ENCODE measurements around the gene PLA2G2C. TPM values are rescaled to one million over a fixed set of nuclear protein-coding genes. Genes with fewer than 3 reads are reported as not detected.
"Not testable (repeated sequence)": the region's sequence is repeated elsewhere in the genome, so short reads cannot be mapped to it uniquely, and the experiment has no call there.

Gene PLA2G2C
- total RNA-seq, 4 donors from 2014 or later = not detected

DNA sequence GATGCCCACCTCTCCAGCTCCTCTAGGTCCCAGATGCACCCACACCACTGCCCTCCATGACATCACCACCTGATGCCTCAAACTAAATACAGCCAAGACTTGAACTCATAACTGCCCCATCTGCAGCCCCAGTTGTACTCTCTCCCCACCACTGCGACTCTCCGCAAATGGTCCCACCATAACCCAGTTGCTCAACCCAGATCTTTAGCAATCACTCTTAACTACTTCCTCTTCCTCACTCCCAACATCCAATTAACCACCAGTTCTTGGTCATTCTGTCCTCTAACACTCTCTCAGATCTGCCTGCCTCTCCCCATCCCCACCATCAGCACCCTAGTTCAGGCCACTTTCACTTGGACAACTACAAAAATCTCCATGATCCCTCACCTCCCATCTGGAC lies 36.8 kb upstream of the PLA2G2C start:
- DNase-seq (ENCODE audit: low spot score in 2 of 2) = no peak
- Histone ChIP-seq H3K36me3 (no peaks in the 10 kb centered on the region), H3K4me3 (no peak overlapping the region), H3K27ac (no peak overlapping the region), H3K9me3 (no peaks in the 10 kb centered on the region), H3K27me3 (peaks cover 0 to 89% of the 10 kb centered on the region in 2 donors), H3K4me1 (no peaks in the 10 kb centered on the region)
- WGBS, 2 donors = 77 to 98% methylated on average over 2 of the region's 2 CpGs
- TF ChIP-seq EP300 (IDR thresholded peaks at IDR 0.05) (no peak), POLR2A (IDR thresholded peaks at IDR 0.05) (no peak)
- TF ChIP-seq, protein P1, sequence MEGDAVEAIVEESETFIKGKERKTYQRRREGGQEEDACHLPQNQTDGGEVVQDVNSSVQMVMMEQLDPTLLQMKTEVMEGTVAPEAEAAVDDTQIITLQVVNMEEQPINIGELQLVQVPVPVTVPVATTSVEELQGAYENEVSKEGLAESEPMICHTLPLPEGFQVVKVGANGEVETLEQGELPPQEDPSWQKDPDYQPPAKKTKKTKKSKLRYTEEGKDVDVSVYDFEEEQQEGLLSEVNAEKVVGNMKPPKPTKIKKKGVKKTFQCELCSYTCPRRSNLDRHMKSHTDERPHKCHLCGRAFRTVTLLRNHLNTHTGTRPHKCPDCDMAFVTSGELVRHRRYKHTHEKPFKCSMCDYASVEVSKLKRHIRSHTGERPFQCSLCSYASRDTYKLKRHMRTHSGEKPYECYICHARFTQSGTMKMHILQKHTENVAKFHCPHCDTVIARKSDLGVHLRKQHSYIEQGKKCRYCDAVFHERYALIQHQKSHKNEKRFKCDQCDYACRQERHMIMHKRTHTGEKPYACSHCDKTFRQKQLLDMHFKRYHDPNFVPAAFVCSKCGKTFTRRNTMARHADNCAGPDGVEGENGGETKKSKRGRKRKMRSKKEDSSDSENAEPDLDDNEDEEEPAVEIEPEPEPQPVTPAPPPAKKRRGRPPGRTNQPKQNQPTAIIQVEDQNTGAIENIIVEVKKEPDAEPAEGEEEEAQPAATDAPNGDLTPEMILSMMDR (IDR thresholded peaks at IDR 0.05) = no peak

DNA sequence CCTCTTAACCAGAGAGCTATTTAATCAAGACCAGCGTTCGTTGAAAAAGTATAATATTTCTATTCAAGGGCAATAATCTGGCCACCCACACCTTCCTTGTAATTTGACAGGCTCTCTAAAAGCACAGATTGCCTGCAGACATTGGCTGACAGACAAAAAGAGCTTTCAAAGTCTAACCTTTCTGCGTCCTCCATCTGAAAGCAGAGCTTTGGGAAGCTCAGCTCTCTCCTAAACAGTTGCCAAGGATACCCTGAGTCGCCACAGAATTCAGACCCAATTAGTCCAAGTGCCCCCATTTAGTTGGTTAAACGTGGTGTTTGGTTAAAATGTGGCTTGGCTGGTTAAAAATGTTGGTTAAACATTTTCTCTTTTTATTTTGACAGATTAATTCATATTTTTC lies 33.7 kb upstream of the PLA2G2C start:
- Histone ChIP-seq H3K4me3 (no peak overlapping the region), H3K9me3 (no peaks in the 10 kb centered on the region), H3K36me3 (no peaks in the 10 kb centered on the region), H3K27ac (no peak overlapping the region), H3K27me3 (peaks cover 0 to 78% of the 10 kb centered on the region in 2 donors), H3K4me1 (no peaks in the 10 kb centered on the region)
- TF ChIP-seq EP300 (IDR thresholded peaks at IDR 0.05) (no peak), POLR2A (IDR thresholded peaks at IDR 0.05) (no peak)
- TF ChIP-seq, protein P1 (IDR thresholded peaks at IDR 0.05) = no peak
- 23 to 31% methylated on average over 5 of the region's 5 CpGs for WGBS, 2 donors
- DNase-seq (ENCODE audit: low spot score in 2 of 2) = no peak

DNA sequence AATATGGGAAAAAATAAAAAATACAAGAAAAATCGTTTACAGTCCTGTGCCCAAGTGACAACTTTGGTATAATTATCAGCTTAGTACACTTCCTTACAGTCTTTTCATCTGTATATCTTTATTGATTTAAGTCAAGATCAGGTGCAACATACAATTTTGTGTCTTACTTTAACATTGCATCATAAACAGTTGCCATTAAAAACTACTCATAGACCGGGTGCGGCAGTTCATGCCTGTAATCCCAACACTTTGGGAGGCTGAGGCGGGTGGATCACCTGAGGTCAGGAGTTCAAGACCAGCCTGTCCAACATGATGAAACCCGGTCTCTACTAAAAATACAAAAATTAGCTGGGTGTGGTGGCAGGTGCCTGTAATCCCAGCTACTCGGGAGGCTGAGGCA lies 32.7 kb upstream of the PLA2G2C start:
- 86 to 93% methylated on average over 6 of the region's 6 CpGs for WGBS, 2 donors
- not testable (repeated sequence) for H3K36me3 ChIP-seq; H3K27ac ChIP-seq; H3K4me1 ChIP-seq; DNase-seq (ENCODE audit: low spot score in 2 of 2); H3K9me3 ChIP-seq; H3K4me3 ChIP-seq
- peaks cover 0 to 85% of the 10 kb centered on the region in 2 donors for H3K27me3 ChIP-seq

DNA sequence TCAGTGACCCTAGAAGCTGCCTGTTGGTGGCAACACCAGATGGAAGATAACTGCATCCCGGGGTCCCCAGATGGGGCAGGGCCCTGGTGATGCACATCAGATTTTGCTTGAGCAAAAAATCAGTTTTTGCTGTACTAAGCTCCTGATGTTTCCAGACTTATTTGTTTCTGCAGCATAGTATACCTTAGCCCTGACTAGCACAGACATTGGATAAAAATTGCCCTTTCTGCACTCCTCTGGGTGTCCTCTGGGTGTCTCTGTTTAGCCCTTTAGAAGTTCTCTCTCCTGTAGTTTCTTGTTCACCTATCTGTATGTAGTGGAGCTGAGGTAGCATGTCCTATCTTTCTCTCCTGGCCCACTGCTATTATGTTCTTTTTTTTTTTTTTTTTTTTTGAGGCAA lies 30.3 kb upstream of the PLA2G2C start:
- Histone ChIP-seq H3K36me3 (no peaks in the 10 kb centered on the region), H3K27ac (no peak overlapping the region), H3K27me3 (peaks cover 0 to 72% of the 10 kb centered on the region in 2 donors), H3K4me3 (no peak overlapping the region), H3K4me1 (peaks cover 0 to 11% (median 6%) of the 10 kb centered on the region in 4 donors), H3K9me3 (no peaks in the 10 kb centered on the region)
- TF ChIP-seq, protein P1 (IDR thresholded peaks at IDR 0.05) = peak in 1 of 5 experiments; percentile 7
- TF ChIP-seq POLR2A (IDR thresholded peaks at IDR 0.05) = no peak
- 83 to 93% methylated on average over 1 of the region's 1 CpG for WGBS, 2 donors
- no peak for DNase-seq (ENCODE audit: low spot score in 2 of 2)

DNA sequence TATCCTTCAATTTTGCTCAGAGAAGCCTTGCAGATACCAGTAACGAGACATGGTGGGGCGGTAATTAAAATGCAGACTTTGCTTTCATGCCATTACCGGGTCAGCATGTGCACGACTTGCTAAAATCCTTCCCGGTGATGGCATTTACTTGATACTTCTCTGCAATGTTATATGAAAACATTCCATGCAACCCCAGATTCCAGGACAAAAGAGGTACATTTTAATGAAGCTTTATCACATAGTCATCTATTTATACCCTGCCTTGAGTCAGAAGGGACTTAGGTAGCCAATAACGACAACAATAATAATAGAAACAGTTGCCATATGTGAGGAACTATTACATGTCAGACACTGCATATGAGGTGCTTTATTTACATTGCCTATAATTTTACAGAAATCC lies 29.4 kb upstream of the PLA2G2C start:
- Histone ChIP-seq H3K4me1 (peaks cover 0 to 11% (median 6%) of the 10 kb centered on the region in 4 donors), H3K27me3 (peaks cover 0 to 64% of the 10 kb centered on the region in 2 donors), H3K27ac (no peak overlapping the region), H3K9me3 (no peaks in the 10 kb centered on the region), H3K4me3 (no peak overlapping the region), H3K36me3 (no peaks in the 10 kb centered on the region)
- 67 to 78% methylated on average over 6 of the region's 6 CpGs for whole genome bisulfite sequencing, 2 donors
- no peak for TF ChIP-seq EP300 (IDR thresholded peaks at IDR 0.05)
- no peak for TF ChIP-seq POLR2A (IDR thresholded peaks at IDR 0.05)
- TF ChIP-seq, protein P1 (IDR thresholded peaks at IDR 0.05) = no peak
- no peak for DNase-seq (ENCODE audit: low spot score in 2 of 2)
